HEK293 (cell line): ENCODE measurements around the gene AP5Z1.

Source experiments
- CTCF ChIA-PET: fragments of 350-600 bp; formaldehyde crosslinking; extraction: SDS; loops from one replicate; lab custom pipeline; 2021; ENCODE audit warnings: antibody characterized with exemption; lab: Yijun Ruan, JAX
- POLR2A ChIA-PET: fragments of 300-600 bp; formaldehyde crosslinking; extraction: SDS; loops from one replicate; lab custom pipeline; 2020; ENCODE audit warnings: antibody characterized with exemption, inconsistent platforms; lab: Yijun Ruan, JAX
- H3K27ac ChIP-seq: fragments of 200-500 bp; sonication (Bioruptor generic); 2 replicates; pipeline ENCODE4 v1.5.1; 2014; ENCODE audit warnings: low read depth, low read length, control low read depth, inconsistent platforms; ENCODE audit errors: extremely low read depth
- H3K36me3 ChIP-seq, 2 experiments: fragments of 200-500 bp in 1 of 2; sonication (Bioruptor generic) in 1 of 2; 1 replicate in 1 of 2; 2 replicates in 1 of 2; pipeline ENCODE4 v1.5.1; 2014 to 2017; ENCODE audit warnings: inconsistent platforms in 2 of 2, low read length in 2 of 2; ENCODE audit not compliant: control insufficient read depth in 2 of 2, insufficient read depth in 1 of 2
- H3K4me1 ChIP-seq: fragments of 200-500 bp; sonication (Bioruptor generic); 2 replicates; pipeline ENCODE4 v1.5.1; 2014; ENCODE audit warnings: mild to moderate bottlenecking, low read length, inconsistent platforms; ENCODE audit not compliant: control insufficient read depth, insufficient read depth
- H3K4me3 ChIP-seq: 2 replicates; pipeline ENCODE4 v1.5.1; 2011; ENCODE audit warnings: low read depth, mild to moderate bottlenecking, control low read depth, low read length, moderate library complexity
- H3K9me3 ChIP-seq: fragments of 200-500 bp; sonication (Bioruptor generic); 2 replicates; pipeline ENCODE4 v1.5.1; 2014; ENCODE audit warnings: low read depth, low read length, inconsistent platforms; ENCODE audit not compliant: control insufficient read depth, insufficient read depth
- HOXA7 ChIP-seq: sonication (generic); formaldehyde crosslinking; IDR thresholded peaks from 2 replicates; pipeline ENCODE4 v1.8.1; 2022; ENCODE audit warnings: missing genetic modification reagents, borderline replicate concordance
- IKZF3 ChIP-seq: fragments of 450-650 bp; IDR thresholded peaks from 2 replicates; pipeline ENCODE4 v1.5.0; 2018; ENCODE audit warnings: missing biosample characterization, mild to moderate bottlenecking, missing genetic modification characterization, moderate library complexity
- MZF1 ChIP-seq: fragments of 450-650 bp; formaldehyde crosslinking; IDR thresholded peaks from 2 replicates; pipeline ENCODE4 v1.5.1; 2017; ENCODE audit warnings: missing biosample characterization, missing genetic modification characterization, borderline replicate concordance
- OSR2 ChIP-seq: fragments of 450-650 bp; formaldehyde crosslinking; IDR thresholded peaks from 2 replicates; pipeline ENCODE4 v1.5.1; 2016; ENCODE audit warnings: missing biosample characterization, missing genetic modification characterization
- RBAK ChIP-seq: fragments of 450-650 bp; formaldehyde crosslinking; IDR thresholded peaks from 2 replicates; pipeline ENCODE4 v1.5.1; 2016; ENCODE audit warnings: missing biosample characterization, missing genetic modification characterization
- SP3 ChIP-seq: fragments of 450-650 bp; formaldehyde crosslinking; IDR thresholded peaks from 2 replicates; pipeline ENCODE4 v1.5.1; 2016; ENCODE audit warnings: missing biosample characterization, missing genetic modification characterization
- SP7 ChIP-seq: fragments of 450-650 bp; formaldehyde crosslinking; IDR thresholded peaks from 2 replicates; pipeline ENCODE4 v1.5.1; 2016; ENCODE audit warnings: missing biosample characterization, missing genetic modification characterization
- YY2 ChIP-seq: fragments of 450-650 bp; formaldehyde crosslinking; IDR thresholded peaks from 2 replicates; pipeline ENCODE4 v1.5.1; 2016; ENCODE audit warnings: missing biosample characterization, missing genetic modification characterization
- ZBTB21 ChIP-seq: fragments of 450-650 bp; formaldehyde crosslinking; IDR thresholded peaks from 2 replicates; pipeline ENCODE4 v1.5.1; 2017; ENCODE audit warnings: missing biosample characterization, missing genetic modification characterization
- ZBTB6 ChIP-seq: fragments of 450-650 bp; formaldehyde crosslinking; IDR thresholded peaks from 2 replicates; pipeline ENCODE4 v1.5.1; 2017; ENCODE audit warnings: missing biosample characterization, missing genetic modification characterization
- ZNF114 ChIP-seq: fragments of 450-650 bp; formaldehyde crosslinking; IDR thresholded peaks from 2 replicates; pipeline ENCODE4 v1.5.0; 2017; ENCODE audit warnings: missing biosample characterization, missing genetic modification characterization
- ZNF138 ChIP-seq: fragments of 450-650 bp; formaldehyde crosslinking; IDR thresholded peaks from 2 replicates; pipeline ENCODE4 v1.5.1; 2016; ENCODE audit warnings: missing biosample characterization, missing genetic modification characterization, borderline replicate concordance
- ZNF175 ChIP-seq: fragments of 450-650 bp; formaldehyde crosslinking; IDR thresholded peaks from 2 replicates; pipeline ENCODE4 v1.5.1; 2016; ENCODE audit warnings: missing biosample characterization, missing genetic modification characterization
- ZNF202 ChIP-seq: fragments of 450-650 bp; formaldehyde crosslinking; IDR thresholded peaks from 2 replicates; pipeline ENCODE4 v1.5.1; 2016; ENCODE audit warnings: missing biosample characterization, missing genetic modification characterization, borderline replicate concordance
- ZNF555 ChIP-seq: fragments of 450-650 bp; formaldehyde crosslinking; conservative IDR thresholded peaks from 2 replicates; pipeline ENCODE4 v1.5.1; 2017; ENCODE audit warnings: missing biosample characterization, mild to moderate bottlenecking, missing genetic modification characterization, inconsistent platforms
- ZNF610 ChIP-seq: fragments of 450-650 bp; formaldehyde crosslinking; IDR thresholded peaks from 2 replicates; pipeline ENCODE4 v1.5.1; 2016; ENCODE audit warnings: missing biosample characterization, missing genetic modification characterization, borderline replicate concordance
- ZNF626 ChIP-seq: fragments of 450-650 bp; sonication (Bioruptor Pico); formaldehyde crosslinking; IDR thresholded peaks from 2 replicates; pipeline ENCODE4 v1.5.1; 2018; ENCODE audit warnings: missing biosample characterization, missing genetic modification characterization, inconsistent platforms
- ZNF658 ChIP-seq: fragments of 450-650 bp; formaldehyde crosslinking; IDR thresholded peaks from 2 replicates; pipeline ENCODE4; 2016; ENCODE audit warnings: missing biosample characterization, missing genetic modification characterization
- TF ChIP-seq, protein P1 (sequence below): fragments of 450-650 bp; formaldehyde crosslinking; IDR thresholded peaks from 2 replicates; pipeline ENCODE4 v1.5.1; 2016; ENCODE audit warnings: missing biosample characterization, missing genetic modification characterization
- TF ChIP-seq, protein P2 (sequence below): fragments of 450-650 bp; formaldehyde crosslinking; IDR thresholded peaks from 2 replicates; pipeline ENCODE4 v1.5.1; 2016; ENCODE audit warnings: missing biosample characterization, missing genetic modification characterization
- TF ChIP-seq, protein P3 (sequence below): fragments of 450-650 bp; formaldehyde crosslinking; IDR thresholded peaks from 2 replicates; pipeline ENCODE4 v1.5.1; 2016; ENCODE audit warnings: missing biosample characterization, missing genetic modification characterization

The AP5Z1 gene

GRCh38 chr7:4733936-4734528 is 41.4 kb upstream of the AP5Z1 start:
- no peak overlapping the region for H3K4me3 ChIP-seq
- H3K27ac ChIP-seq = no peak overlapping the region
- H3K36me3 ChIP-seq = peaks cover 0 to 7% of the 10 kb centered on the region in 2 experiments; a peak in 2 of 3 replicates
- no peaks in the 10 kb centered on the region for H3K9me3 ChIP-seq
- TF ChIP-seq YY2 (tag by site-specific recombination) (no peak), RBAK (no peak), ZNF555 (tag by site-specific recombination) (no peak), ZBTB21 (tag by site-specific recombination) (no peak), SP3 (no peak), ZNF626 (tag by site-specific recombination) (no peak), ZBTB6 (tag by site-specific recombination) (no peak), ZNF114 (tag by site-specific recombination) (no peak)
- TF ChIP-seq, protein P1, sequence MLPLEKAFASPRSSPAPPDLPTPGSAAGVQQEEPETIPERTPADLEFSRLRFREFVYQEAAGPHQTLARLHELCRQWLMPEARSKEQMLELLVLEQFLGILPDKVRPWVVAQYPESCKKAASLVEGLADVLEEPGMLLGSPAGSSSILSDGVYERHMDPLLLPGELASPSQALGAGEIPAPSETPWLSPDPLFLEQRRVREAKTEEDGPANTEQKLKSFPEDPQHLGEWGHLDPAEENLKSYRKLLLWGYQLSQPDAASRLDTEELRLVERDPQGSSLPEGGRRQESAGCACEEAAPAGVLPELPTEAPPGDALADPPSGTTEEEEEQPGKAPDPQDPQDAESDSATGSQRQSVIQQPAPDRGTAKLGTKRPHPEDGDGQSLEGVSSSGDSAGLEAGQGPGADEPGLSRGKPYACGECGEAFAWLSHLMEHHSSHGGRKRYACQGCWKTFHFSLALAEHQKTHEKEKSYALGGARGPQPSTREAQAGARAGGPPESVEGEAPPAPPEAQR (tag by site-specific recombination) = no peak
- TF ChIP-seq, protein P2, sequence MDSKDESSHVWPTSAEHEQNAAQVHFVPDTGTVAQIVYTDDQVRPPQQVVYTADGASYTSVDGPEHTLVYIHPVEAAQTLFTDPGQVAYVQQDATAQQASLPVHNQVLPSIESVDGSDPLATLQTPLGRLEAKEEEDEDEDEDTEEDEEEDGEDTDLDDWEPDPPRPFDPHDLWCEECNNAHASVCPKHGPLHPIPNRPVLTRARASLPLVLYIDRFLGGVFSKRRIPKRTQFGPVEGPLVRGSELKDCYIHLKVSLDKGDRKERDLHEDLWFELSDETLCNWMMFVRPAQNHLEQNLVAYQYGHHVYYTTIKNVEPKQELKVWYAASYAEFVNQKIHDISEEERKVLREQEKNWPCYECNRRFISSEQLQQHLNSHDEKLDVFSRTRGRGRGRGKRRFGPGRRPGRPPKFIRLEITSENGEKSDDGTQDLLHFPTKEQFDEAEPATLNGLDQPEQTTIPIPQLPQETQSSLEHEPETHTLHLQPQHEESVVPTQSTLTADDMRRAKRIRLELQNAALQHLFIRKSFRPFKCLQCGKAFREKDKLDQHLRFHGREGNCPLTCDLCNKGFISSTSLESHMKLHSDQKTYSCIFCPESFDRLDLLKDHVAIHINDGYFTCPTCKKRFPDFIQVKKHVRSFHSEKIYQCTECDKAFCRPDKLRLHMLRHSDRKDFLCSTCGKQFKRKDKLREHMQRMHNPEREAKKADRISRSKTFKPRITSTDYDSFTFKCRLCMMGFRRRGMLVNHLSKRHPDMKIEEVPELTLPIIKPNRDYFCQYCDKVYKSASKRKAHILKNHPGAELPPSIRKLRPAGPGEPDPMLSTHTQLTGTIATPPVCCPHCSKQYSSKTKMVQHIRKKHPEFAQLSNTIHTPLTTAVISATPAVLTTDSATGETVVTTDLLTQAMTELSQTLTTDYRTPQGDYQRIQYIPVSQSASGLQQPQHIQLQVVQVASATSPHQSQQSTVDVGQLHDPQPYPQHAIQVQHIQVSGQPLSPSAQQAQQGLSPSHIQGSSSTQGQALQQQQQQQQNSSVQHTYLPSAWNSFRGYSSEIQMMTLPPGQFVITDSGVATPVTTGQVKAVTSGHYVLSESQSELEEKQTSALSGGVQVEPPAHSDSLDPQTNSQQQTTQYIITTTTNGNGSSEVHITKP (tag by site-specific recombination) = no peak
- TF ChIP-seq, all 188 proteins: peak for 0
- H3K4me1 ChIP-seq = peaks cover 2% of the 10 kb centered on the region; the same call in 1 of the 2 replicates
- ChIA-PET POLR2A (interaction anchor here (0.5 to 1.4 kb wide), 2 partner anchors 10 to 551 kb away, joined by 3 to 5 read pairs; no protein-coding TSS in a partner anchor), CTCF (interaction anchor here (0.7 kb wide), 1 partner anchor 1032 kb away, joined by 3 read pairs; no protein-coding TSS in a partner anchor)

GRCh38 chr7:4734587-4735345 is 40.7 kb upstream of the AP5Z1 start:
- Histone ChIP-seq H3K9me3 (no peaks in the 10 kb centered on the region), H3K4me3 (no peak overlapping the region), H3K36me3 (peaks cover 0 to 7% of the 10 kb centered on the region in 2 experiments; a peak in 2 of 3 replicates), H3K4me1 (peaks cover 5% of the 10 kb centered on the region), H3K27ac (no peak overlapping the region)
- CTCF ChIA-PET = no interaction called here
- no peak for TF ChIP-seq ZNF658
- no peak for TF ChIP-seq SP7 (tag by site-specific recombination)
- TF ChIP-seq ZNF138 (tag by site-specific recombination) = no peak
- TF ChIP-seq ZNF114 (tag by site-specific recombination) = no peak
- no peak for TF ChIP-seq IKZF3 (tag by site-specific recombination)
- no peak for TF ChIP-seq ZBTB6 (tag by site-specific recombination)
- TF ChIP-seq, protein P3, sequence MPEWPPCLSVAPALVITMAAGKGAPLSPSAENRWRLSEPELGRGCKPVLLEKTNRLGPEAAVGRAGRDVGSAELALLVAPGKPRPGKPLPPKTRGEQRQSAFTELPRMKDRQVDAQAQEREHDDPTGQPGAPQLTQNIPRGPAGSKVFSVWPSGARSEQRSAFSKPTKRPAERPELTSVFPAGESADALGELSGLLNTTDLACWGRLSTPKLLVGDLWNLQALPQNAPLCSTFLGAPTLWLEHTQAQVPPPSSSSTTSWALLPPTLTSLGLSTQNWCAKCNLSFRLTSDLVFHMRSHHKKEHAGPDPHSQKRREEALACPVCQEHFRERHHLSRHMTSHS (tag by site-specific recombination) = no peak
- no peak for TF ChIP-seq ZNF610 (tag by site-specific recombination)
- no peak for TF ChIP-seq ZNF202 (tag by site-specific recombination)
- no peak for TF ChIP-seq ZNF175 (tag by site-specific recombination)
- TF ChIP-seq HOXA7 (CRISPR knock-in tag) = no peak
- TF ChIP-seq MZF1 = no peak
- no peak for TF ChIP-seq OSR2 (tag by site-specific recombination)
- TF ChIP-seq, all 188 proteins: peak for 0
- POLR2A ChIA-PET = no interaction called here
